PFSK-1 (cell line): ENCODE results near the gene FDX1.

Source experiments
- FOXP2 ChIP-seq: optimal IDR thresholded peaks from 2 replicates; pipeline ENCODE3; 2011; ENCODE audit warnings: borderline replicate concordance, control low read depth, inconsistent platforms; ENCODE audit not compliant: insufficient read depth; ENCODE audit errors: extremely low read length, extremely low read depth
- POLR2AphosphoS5 ChIP-seq: IDR thresholded peaks from 2 replicates; pipeline ENCODE4 v1.6.1; 2012; ENCODE audit warnings: low read depth, mild to moderate bottlenecking, control low read depth, low read length, moderate library complexity
- REST ChIP-seq, 2 experiments: IDR thresholded peaks; 2 replicates each; pipeline versions ENCODE4 v1.6.1 to v1.8.0; 2011 to 2012; ENCODE audit warnings: low read depth in 2 of 2, low read length in 2 of 2, control low read depth in 1 of 2, inconsistent platforms in 1 of 2, mild to moderate bottlenecking in 1 of 2, moderate library complexity in 1 of 2; ENCODE audit not compliant: insufficient read depth in 1 of 2
- SIN3A ChIP-seq: IDR thresholded peaks from 2 replicates; pipeline ENCODE4 v1.6.1; 2012; ENCODE audit warnings: mild to moderate bottlenecking, low read length, moderate library complexity, borderline replicate concordance; ENCODE audit not compliant: insufficient read depth
- TAF1 ChIP-seq: IDR thresholded peaks from 2 replicates; pipeline ENCODE4 v1.6.1; 2012; ENCODE audit warnings: low read length, control low read depth, borderline replicate concordance; ENCODE audit not compliant: insufficient read depth

FDX1 gene

DNA sequence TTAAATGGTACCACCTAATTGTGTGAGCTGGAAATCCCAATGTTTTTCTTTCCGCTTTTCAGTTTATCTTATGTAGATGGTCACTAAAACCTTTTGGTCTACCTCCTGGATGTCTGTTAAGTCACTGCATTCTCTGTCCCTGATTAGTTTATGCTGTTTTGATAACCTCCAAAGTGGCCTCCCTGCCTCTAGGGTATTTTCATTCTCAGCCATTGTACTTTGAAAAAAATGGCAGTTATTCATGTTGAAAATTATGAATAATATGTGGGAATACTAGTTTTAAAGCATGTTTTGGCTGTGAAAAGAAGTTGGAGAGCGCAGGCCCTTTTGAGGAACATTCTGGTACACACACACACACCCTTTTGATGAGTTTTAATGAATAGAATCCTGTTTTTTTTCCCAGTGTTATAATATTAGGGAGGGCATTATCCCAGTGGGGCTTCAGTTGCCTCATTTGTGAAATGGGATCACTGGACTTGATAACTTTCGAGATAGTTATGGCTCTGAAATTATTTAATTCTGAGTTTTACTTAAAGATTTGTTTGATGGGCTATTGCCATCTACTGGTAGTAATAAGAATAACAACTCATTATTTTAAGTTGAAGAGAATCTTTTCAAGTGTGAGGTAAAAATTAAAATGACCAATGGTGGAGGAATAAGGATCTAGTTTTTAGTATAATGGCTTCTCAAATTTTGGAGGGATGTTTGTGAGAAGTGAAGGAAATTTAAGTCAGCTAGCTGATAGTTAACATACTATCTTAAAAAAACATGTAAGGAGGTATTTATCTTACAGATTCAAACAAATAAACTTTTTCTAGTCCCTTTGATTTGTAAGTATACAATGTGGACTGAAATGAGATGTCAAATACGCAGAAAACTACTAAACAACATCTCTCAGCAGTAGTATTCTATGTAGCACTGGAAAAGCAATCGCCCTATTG lies 3.9 kb downstream of the FDX1 start:
- TF ChIP-seq SIN3A (no peak), FOXP2 (no peak)

GRCh38 chr11:110434952-110435779 lies 5.4 kb downstream of the FDX1 start:
- TF ChIP-seq POLR2AphosphoS5 (no peak), TAF1 (no peak)

- TF ChIP-seq FOXP2 = no peak
- TF ChIP-seq SIN3A = no peak
- no peak for TF ChIP-seq POLR2AphosphoS5
- TF ChIP-seq REST (IDR thresholded peaks at IDR 0.05; ENCODE audit: insufficient read depth in 1 of 2, low read depth in 2 of 2, low read length in 2 of 2) = no peak
- TF ChIP-seq TAF1 = no peak
Measured at GRCh38 chr11:110435780-110436717, 6.3 kb downstream of the FDX1 start.

- TF ChIP-seq POLR2AphosphoS5 = no peak
Measured at GRCh38 chr11:110438017-110438416, 8.3 kb downstream of the FDX1 start.

- TF ChIP-seq POLR2AphosphoS5 (no peak), FOXP2 (no peak), REST (IDR thresholded peaks at IDR 0.05; ENCODE audit: insufficient read depth in 1 of 2, low read depth in 2 of 2, low read length in 2 of 2) (no peak), SIN3A (no peak), TAF1 (no peak)
Measured at GRCh38 chr11:110445437-110445836, 15.7 kb downstream of the FDX1 start.

DNA sequence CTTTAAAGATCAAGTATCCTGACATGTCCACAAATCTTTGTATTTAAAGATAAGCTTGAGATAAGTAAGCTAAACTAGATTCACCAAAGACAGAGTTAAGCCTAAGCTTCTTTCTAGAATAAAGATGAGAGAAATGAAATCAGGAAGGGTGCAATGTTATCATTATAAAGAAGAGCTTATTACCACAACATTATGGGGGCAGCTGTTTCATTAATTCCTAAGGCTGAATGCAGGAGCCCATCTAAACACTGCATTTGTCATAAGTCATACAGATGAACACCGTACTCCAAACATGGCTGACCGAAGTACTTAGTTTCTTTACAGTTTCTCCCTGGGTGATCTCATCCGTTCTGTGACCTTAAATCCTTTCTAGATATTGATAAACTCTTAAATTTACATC lies 16.3 kb downstream of the FDX1 start:
- no peak for TF ChIP-seq POLR2AphosphoS5
- no peak for TF ChIP-seq FOXP2

GRCh38 chr11:110446594-110446993 lies 16.8 kb downstream of the FDX1 start:
- TF ChIP-seq REST (IDR thresholded peaks at IDR 0.05; ENCODE audit: insufficient read depth in 1 of 2, low read depth in 2 of 2, low read length in 2 of 2) (no peak), SIN3A (no peak)
